HEK293 (cell line): ENCODE measurements around the gene CREB5.

Experiments used
- CTCF ChIA-PET: fragments of 350-600 bp; formaldehyde crosslinking; extraction: SDS; loops from one replicate; lab custom pipeline; 2021; ENCODE audit warnings: antibody characterized with exemption; lab: Yijun Ruan, JAX
- POLR2A ChIA-PET: fragments of 300-600 bp; formaldehyde crosslinking; extraction: SDS; loops from one replicate; lab custom pipeline; 2020; ENCODE audit warnings: antibody characterized with exemption, inconsistent platforms; lab: Yijun Ruan, JAX
- H3K27ac ChIP-seq: fragments of 200-500 bp; sonication (Bioruptor generic); 2 replicates; pipeline ENCODE4 v1.5.1; 2014; ENCODE audit warnings: low read depth, low read length, control low read depth, inconsistent platforms; ENCODE audit errors: extremely low read depth
- H3K36me3 ChIP-seq, 2 experiments: fragments of 200-500 bp in 1 of 2; sonication (Bioruptor generic) in 1 of 2; 1 replicate in 1 of 2; 2 replicates in 1 of 2; pipeline ENCODE4 v1.5.1; 2014 to 2017; ENCODE audit warnings: inconsistent platforms in 2 of 2, low read length in 2 of 2; ENCODE audit not compliant: control insufficient read depth in 2 of 2, insufficient read depth in 1 of 2
- H3K4me1 ChIP-seq: fragments of 200-500 bp; sonication (Bioruptor generic); 2 replicates; pipeline ENCODE4 v1.5.1; 2014; ENCODE audit warnings: mild to moderate bottlenecking, low read length, inconsistent platforms; ENCODE audit not compliant: control insufficient read depth, insufficient read depth
- H3K4me3 ChIP-seq: 2 replicates; pipeline ENCODE4 v1.5.1; 2011; ENCODE audit warnings: low read depth, mild to moderate bottlenecking, control low read depth, low read length, moderate library complexity
- H3K9me3 ChIP-seq: fragments of 200-500 bp; sonication (Bioruptor generic); 2 replicates; pipeline ENCODE4 v1.5.1; 2014; ENCODE audit warnings: low read depth, low read length, inconsistent platforms; ENCODE audit not compliant: control insufficient read depth, insufficient read depth
- BCL11B ChIP-seq: fragments of 450-650 bp; formaldehyde crosslinking; IDR thresholded peaks from 2 replicates; pipeline ENCODE4 v1.5.1; 2016; ENCODE audit warnings: low read depth, missing biosample characterization, missing genetic modification characterization
- SALL2 ChIP-seq: fragments of 450-650 bp; formaldehyde crosslinking; IDR thresholded peaks from 2 replicates; pipeline ENCODE4 v1.5.0; 2017; ENCODE audit warnings: missing biosample characterization, mild to moderate bottlenecking, missing genetic modification characterization, borderline replicate concordance
- ZBTB1 ChIP-seq: fragments of 450-650 bp; formaldehyde crosslinking; IDR thresholded peaks from 2 replicates; pipeline ENCODE4 v1.5.1; 2016; ENCODE audit warnings: missing biosample characterization, missing genetic modification characterization
- ZBTB17 ChIP-seq: fragments of 450-650 bp; formaldehyde crosslinking; IDR thresholded peaks from 2 replicates; pipeline ENCODE4 v1.5.1; 2016; ENCODE audit warnings: missing biosample characterization, missing genetic modification characterization
- ZBTB21 ChIP-seq: fragments of 450-650 bp; formaldehyde crosslinking; IDR thresholded peaks from 2 replicates; pipeline ENCODE4 v1.5.1; 2017; ENCODE audit warnings: missing biosample characterization, missing genetic modification characterization
- ZBTB7A ChIP-seq: fragments of 450-650 bp; formaldehyde crosslinking; IDR thresholded peaks from 2 replicates; pipeline ENCODE4 v1.5.1; 2016; ENCODE audit warnings: low read depth, missing biosample characterization, missing genetic modification characterization
- ZFP37 ChIP-seq: fragments of 450-650 bp; formaldehyde crosslinking; IDR thresholded peaks from 2 replicates; pipeline ENCODE4 v1.5.1; 2016; ENCODE audit warnings: missing biosample characterization, missing genetic modification characterization
- ZIC2 ChIP-seq: fragments of 450-650 bp; formaldehyde crosslinking; IDR thresholded peaks from 2 replicates; pipeline ENCODE4 v1.5.1; 2016; ENCODE audit warnings: missing biosample characterization, missing genetic modification characterization
- ZNF133 ChIP-seq: fragments of 450-650 bp; formaldehyde crosslinking; IDR thresholded peaks from 2 replicates; pipeline ENCODE4 v1.5.1; 2016; ENCODE audit warnings: missing biosample characterization, missing genetic modification characterization
- ZNF174 ChIP-seq: fragments of 450-650 bp; formaldehyde crosslinking; IDR thresholded peaks from 2 replicates; pipeline ENCODE4 v1.5.0; 2017; ENCODE audit warnings: missing biosample characterization, mild to moderate bottlenecking, missing genetic modification characterization
- ZNF292 ChIP-seq: fragments of 450-650 bp; formaldehyde crosslinking; IDR thresholded peaks from 2 replicates; pipeline ENCODE4 v1.5.1; 2016; ENCODE audit warnings: low read depth, missing biosample characterization, missing genetic modification characterization, borderline replicate concordance
- ZNF341 ChIP-seq: fragments of 450-650 bp; formaldehyde crosslinking; IDR thresholded peaks from 2 replicates; pipeline ENCODE4; 2016; ENCODE audit warnings: low read depth, missing biosample characterization, missing genetic modification characterization
- ZNF391 ChIP-seq: fragments of 450-650 bp; formaldehyde crosslinking; IDR thresholded peaks from 2 replicates; pipeline ENCODE4 v1.5.1; 2016; ENCODE audit warnings: low read depth, missing biosample characterization, missing genetic modification characterization, borderline replicate concordance
- ZNF423 ChIP-seq: fragments of 450-650 bp; formaldehyde crosslinking; IDR thresholded peaks from 2 replicates; pipeline ENCODE4 v1.5.1; 2016; ENCODE audit warnings: missing biosample characterization, missing genetic modification characterization
- ZNF530 ChIP-seq: fragments of 450-650 bp; formaldehyde crosslinking; IDR thresholded peaks from 2 replicates; pipeline ENCODE4 v1.5.1; 2016; ENCODE audit warnings: low read depth, missing biosample characterization, missing genetic modification characterization
- ZNF843 ChIP-seq: fragments of 450-650 bp; formaldehyde crosslinking; IDR thresholded peaks from 2 replicates; pipeline ENCODE4 v1.5.1; 2016; ENCODE audit warnings: missing biosample characterization, missing genetic modification characterization
- TF ChIP-seq, protein P1 (sequence below): fragments of 450-650 bp; IDR thresholded peaks from 2 replicates; pipeline ENCODE4 v1.5.1; 2018; ENCODE audit warnings: missing biosample characterization, missing genetic modification characterization
- TF ChIP-seq, protein P2 (sequence below): fragments of 450-650 bp; formaldehyde crosslinking; IDR thresholded peaks from 2 replicates; pipeline ENCODE4 v1.5.1; 2016; ENCODE audit warnings: missing biosample characterization, missing genetic modification characterization
- TF ChIP-seq, protein P3 (sequence below): fragments of 450-650 bp; formaldehyde crosslinking; IDR thresholded peaks from 2 replicates; pipeline ENCODE4 v1.5.1; 2016; ENCODE audit warnings: missing biosample characterization, missing genetic modification characterization, low read depth
- TF ChIP-seq, protein P4 (sequence below): fragments of 450-650 bp; formaldehyde crosslinking; IDR thresholded peaks from 2 replicates; pipeline ENCODE4 v1.5.1; 2016; ENCODE audit warnings: missing biosample characterization, missing genetic modification characterization

CREB5 gene

DNA sequence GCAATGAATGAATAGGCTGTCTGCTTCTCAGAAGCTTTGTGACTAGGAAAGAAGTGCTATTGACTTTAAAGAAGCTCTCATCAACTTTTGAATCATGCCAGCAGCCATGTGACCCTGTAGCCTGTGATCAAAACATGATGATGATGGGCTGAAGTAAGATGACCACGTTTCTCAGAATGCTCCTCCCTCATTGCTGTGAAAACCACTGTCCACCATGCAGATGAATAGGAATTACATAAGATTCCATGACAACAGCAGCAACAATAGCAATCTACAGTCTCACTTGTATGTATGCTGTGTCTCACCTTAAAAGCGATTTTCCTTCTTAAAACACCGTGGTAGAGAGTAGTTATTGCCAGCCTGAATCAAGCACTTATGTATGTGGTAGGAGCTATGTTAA lies 317.4 kb downstream of the CREB5 start:
- no peak overlapping the region for H3K4me3 ChIP-seq
- TF ChIP-seq, protein P1, sequence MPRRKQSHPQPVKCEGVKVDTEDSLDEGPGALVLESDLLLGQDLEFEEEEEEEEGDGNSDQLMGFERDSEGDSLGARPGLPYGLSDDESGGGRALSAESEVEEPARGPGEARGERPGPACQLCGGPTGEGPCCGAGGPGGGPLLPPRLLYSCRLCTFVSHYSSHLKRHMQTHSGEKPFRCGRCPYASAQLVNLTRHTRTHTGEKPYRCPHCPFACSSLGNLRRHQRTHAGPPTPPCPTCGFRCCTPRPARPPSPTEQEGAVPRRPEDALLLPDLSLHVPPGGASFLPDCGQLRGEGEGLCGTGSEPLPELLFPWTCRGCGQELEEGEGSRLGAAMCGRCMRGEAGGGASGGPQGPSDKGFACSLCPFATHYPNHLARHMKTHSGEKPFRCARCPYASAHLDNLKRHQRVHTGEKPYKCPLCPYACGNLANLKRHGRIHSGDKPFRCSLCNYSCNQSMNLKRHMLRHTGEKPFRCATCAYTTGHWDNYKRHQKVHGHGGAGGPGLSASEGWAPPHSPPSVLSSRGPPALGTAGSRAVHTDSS, result 0 out of 2 replicates have a peak, but pooled peaks have one; percentile 42
- TF ChIP-seq ZNF133, result peak; percentile 65
- TF ChIP-seq ZBTB17 (tag by site-specific recombination), result no peak
- TF ChIP-seq ZBTB1 (tag by site-specific recombination), result no peak
- TF ChIP-seq, protein P2, sequence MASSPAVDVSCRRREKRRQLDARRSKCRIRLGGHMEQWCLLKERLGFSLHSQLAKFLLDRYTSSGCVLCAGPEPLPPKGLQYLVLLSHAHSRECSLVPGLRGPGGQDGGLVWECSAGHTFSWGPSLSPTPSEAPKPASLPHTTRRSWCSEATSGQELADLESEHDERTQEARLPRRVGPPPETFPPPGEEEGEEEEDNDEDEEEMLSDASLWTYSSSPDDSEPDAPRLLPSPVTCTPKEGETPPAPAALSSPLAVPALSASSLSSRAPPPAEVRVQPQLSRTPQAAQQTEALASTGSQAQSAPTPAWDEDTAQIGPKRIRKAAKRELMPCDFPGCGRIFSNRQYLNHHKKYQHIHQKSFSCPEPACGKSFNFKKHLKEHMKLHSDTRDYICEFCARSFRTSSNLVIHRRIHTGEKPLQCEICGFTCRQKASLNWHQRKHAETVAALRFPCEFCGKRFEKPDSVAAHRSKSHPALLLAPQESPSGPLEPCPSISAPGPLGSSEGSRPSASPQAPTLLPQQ, result no peak
- ChIA-PET CTCF (interaction anchor here (0.6 to 0.9 kb wide), 2 partner anchors 44 to 585 kb away, joined by 3 to 7 read pairs; no protein-coding TSS in a partner anchor), POLR2A (no interaction called here)
- H3K36me3 ChIP-seq, result no peaks in the 10 kb centered on the region
- no peaks in the 10 kb centered on the region for H3K9me3 ChIP-seq
- H3K4me1 ChIP-seq, result peaks cover 18% of the 10 kb centered on the region
- H3K27ac ChIP-seq, result no peak overlapping the region; the same call in 1 of the 2 replicates

DNA sequence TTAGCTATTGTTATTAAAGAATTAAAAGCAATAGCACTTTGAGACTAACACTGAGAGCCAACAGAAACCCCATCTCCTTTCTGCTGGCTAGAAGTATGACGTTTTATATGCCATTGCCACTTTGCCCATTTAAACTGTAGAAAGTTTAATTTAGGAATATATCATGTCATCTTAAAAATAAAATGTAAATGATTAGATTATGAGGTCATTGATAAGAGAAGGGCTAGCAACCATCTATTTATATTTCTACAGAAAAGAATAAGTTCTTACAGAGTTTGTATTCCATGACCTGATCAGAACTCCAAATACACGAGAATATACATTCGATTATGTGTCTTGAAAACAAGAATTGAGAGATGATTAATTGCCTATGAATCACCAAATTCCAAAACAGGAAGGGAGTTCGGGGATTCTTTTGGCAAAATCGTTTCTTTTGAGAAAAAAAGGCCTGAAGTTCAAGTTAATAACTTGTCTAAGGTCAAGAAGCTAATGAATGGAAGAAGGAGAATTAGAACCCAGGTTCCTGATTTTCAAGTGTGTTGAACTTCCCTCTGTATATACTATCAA lies 318.9 kb downstream of the CREB5 start:
- H3K36me3 ChIP-seq, result no peaks in the 10 kb centered on the region
- TF ChIP-seq ZNF843 (tag by site-specific recombination), result no peak
- TF ChIP-seq, protein P3, sequence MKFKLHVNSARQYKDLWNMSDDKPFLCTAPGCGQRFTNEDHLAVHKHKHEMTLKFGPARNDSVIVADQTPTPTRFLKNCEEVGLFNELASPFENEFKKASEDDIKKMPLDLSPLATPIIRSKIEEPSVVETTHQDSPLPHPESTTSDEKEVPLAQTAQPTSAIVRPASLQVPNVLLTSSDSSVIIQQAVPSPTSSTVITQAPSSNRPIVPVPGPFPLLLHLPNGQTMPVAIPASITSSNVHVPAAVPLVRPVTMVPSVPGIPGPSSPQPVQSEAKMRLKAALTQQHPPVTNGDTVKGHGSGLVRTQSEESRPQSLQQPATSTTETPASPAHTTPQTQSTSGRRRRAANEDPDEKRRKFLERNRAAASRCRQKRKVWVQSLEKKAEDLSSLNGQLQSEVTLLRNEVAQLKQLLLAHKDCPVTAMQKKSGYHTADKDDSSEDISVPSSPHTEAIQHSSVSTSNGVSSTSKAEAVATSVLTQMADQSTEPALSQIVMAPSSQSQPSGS, result peak; percentile 71; the same call in 1 of the 2 replicates
- H3K4me1 ChIP-seq, result peaks cover 17% of the 10 kb centered on the region
- POLR2A ChIA-PET, result interaction anchor here (0.6 kb wide), 1 partner anchor 489 kb away, joined by 3 read pairs; no protein-coding TSS in a partner anchor
- no peak overlapping the region for H3K4me3 ChIP-seq
- no peaks in the 10 kb centered on the region for H3K9me3 ChIP-seq
- CTCF ChIA-PET, result no interaction called here
- H3K27ac ChIP-seq, result no peak overlapping the region

DNA sequence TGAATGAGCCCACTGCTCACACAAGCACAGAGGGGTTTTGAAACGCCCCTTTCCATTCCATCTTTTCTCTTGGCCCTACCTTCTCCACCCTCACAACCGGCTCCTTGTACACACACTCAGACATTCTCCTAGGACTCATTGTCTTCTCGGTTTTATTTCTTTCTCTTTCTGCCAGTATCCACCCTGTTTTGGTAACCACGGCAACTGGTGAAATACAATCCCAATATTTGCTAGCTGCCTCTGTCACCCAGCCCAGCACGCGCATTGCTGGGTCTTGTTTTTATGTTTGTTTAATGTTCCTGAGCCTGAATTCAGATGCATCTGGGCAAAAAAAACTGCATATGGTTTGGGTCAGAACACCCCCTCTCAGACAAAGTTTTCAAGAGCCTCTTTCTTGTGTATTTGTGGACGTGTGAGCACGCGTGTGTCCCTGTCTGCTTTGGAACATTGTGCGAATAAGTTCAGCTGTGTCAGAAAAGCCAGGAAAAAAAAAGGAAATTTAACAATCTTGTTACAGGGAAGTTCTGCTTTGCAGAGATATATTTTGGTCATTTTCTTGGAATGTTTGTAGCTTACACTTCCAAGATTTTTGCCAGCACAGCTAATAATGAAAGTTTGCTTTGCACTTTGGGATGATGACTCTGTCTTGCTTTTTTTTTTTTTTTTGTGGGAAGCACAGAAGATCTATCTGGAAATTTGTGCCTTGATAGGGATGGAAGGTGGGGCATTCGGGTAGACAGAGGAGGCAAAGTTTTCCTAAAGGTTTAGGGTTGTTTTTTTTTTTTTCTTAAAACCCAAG lies 320.0 kb downstream of the CREB5 start:
- POLR2A ChIA-PET, result interaction anchor here (0.6 kb wide), 1 partner anchor 394 kb away, joined by 3 read pairs; no protein-coding TSS in a partner anchor
- no peak overlapping the region for H3K27ac ChIP-seq
- H3K4me3 ChIP-seq, result no peak overlapping the region
- peaks cover 13% of the 10 kb centered on the region for H3K4me1 ChIP-seq
- TF ChIP-seq ZNF530 (tag by site-specific recombination) (peak; percentile 92; the same call in 1 of the 2 replicates), ZNF391 (tag by site-specific recombination) (no peak)
- CTCF ChIA-PET, result interaction anchor here (0.6 to 0.8 kb wide), 2 partner anchors 15 to 72 kb away, joined by 3 to 4 read pairs; no protein-coding TSS in a partner anchor
- no peaks in the 10 kb centered on the region for H3K36me3 ChIP-seq
- H3K9me3 ChIP-seq, result no peaks in the 10 kb centered on the region

DNA sequence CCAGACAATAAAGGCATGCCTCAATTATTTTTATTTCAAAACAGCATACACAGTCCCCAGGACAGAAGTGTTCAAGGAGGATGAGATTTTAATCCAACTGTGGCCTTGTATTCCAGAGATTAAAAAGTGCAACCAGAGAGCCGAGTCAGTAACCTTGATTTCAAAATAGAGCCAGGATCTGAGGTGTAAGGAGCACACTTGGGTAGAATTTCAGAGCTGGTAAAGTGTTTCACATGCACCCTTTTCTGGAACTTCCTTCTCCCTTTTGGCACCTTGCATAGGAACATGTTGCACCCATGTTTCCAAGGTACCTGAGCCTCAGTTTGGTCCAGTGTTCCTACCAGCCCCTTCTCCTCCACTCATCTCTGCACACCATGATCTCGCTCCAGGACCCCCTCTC lies 320.7 kb downstream of the CREB5 start:
- no peak overlapping the region for H3K4me3 ChIP-seq
- ChIA-PET POLR2A (interaction anchor here (0.6 kb wide), 1 partner anchor 394 kb away, joined by 3 read pairs; no protein-coding TSS in a partner anchor), CTCF (interaction anchor here (0.6 kb wide), 1 partner anchor 71 kb away, joined by 4 read pairs; no protein-coding TSS in a partner anchor)
- no peaks in the 10 kb centered on the region for H3K9me3 ChIP-seq
- H3K4me1 ChIP-seq, result peaks cover 14% of the 10 kb centered on the region
- no peaks in the 10 kb centered on the region for H3K36me3 ChIP-seq
- no peak overlapping the region for H3K27ac ChIP-seq
- TF ChIP-seq ZNF423 (no peak), SALL2 (no peak), ZNF292 (tag by site-specific recombination) (no peak), ZBTB7A (tag by site-specific recombination) (no peak), BCL11B (no peak), ZFP37 (no peak), ZNF341 (tag by site-specific recombination) (no peak), ZIC2 (tag by site-specific recombination) (no peak), ZBTB21 (tag by site-specific recombination) (no peak), ZNF174 (tag by site-specific recombination) (no peak)
- TF ChIP-seq, protein P4, sequence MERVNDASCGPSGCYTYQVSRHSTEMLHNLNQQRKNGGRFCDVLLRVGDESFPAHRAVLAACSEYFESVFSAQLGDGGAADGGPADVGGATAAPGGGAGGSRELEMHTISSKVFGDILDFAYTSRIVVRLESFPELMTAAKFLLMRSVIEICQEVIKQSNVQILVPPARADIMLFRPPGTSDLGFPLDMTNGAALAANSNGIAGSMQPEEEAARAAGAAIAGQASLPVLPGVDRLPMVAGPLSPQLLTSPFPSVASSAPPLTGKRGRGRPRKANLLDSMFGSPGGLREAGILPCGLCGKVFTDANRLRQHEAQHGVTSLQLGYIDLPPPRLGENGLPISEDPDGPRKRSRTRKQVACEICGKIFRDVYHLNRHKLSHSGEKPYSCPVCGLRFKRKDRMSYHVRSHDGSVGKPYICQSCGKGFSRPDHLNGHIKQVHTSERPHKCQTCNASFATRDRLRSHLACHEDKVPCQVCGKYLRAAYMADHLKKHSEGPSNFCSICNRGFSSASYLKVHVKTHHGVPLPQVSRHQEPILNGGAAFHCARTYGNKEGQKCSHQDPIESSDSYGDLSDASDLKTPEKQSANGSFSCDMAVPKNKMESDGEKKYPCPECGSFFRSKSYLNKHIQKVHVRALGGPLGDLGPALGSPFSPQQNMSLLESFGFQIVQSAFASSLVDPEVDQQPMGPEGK, result no peak
